Gastrocnemius medialis (tissue), 4 donors: ENCODE data around the gene MAN1B1.

Source experiments
- POLR2A ChIP-seq, 2 donors: fragments of 450-650 bp; IDR thresholded peaks; one replicate each; pipeline ENCODE4 v1.6.1; 2017; ENCODE audit warnings: antibody characterized with exemption in 2 of 2, mild to moderate bottlenecking in 2 of 2, moderate library complexity in 2 of 2
- TF ChIP-seq, protein P1 (sequence below), 5 experiments: fragments of 450-650 bp in 3 of 5; fragments of 200-600 bp in 2 of 5; sonication (generic) in 2 of 5; IDR thresholded peaks in 4 of 5; conservative IDR thresholded peaks in 1 of 5; 1 replicate in 4 of 5; 2 replicates in 1 of 5; pipeline ENCODE4 v1.5.1; 2016 to 2019; ENCODE audit warnings: antibody characterized with exemption in 5 of 5, mild to moderate bottlenecking in 3 of 5, moderate library complexity in 3 of 5

DNA sequence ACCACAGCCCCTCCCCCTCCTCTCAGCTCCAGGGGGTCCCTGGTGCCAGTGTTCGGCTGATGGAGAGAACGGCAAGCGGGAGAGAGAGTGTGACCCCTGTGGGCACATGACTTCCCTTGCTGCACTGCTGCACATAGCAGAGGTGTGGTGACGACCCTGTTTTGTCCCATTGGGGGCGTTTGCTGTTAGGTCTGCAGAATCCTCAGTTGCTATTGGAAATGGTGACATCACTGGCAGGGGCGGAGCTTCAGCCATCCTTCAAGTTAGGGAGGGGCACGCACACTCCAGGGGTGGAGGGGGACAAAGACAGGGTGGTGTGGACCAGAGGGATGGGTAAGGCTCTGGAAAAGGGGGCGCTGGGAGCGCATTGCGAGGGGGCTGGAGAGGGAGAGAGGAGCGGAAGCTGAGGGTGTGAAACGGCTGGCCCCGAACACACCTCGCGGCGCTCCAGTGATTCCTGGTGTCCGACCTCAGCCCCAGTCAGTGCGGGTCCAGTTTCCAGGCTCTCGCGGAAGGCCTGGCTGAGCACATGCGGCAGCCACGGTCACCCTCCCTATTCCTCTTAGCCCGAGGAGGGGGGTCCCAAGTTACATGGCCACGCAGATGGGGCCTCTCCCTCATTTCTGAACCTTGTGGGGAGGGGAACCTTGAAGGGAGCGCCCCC is 51.4 kb downstream of the MAN1B1 start:
- TF ChIP-seq, protein P1, sequence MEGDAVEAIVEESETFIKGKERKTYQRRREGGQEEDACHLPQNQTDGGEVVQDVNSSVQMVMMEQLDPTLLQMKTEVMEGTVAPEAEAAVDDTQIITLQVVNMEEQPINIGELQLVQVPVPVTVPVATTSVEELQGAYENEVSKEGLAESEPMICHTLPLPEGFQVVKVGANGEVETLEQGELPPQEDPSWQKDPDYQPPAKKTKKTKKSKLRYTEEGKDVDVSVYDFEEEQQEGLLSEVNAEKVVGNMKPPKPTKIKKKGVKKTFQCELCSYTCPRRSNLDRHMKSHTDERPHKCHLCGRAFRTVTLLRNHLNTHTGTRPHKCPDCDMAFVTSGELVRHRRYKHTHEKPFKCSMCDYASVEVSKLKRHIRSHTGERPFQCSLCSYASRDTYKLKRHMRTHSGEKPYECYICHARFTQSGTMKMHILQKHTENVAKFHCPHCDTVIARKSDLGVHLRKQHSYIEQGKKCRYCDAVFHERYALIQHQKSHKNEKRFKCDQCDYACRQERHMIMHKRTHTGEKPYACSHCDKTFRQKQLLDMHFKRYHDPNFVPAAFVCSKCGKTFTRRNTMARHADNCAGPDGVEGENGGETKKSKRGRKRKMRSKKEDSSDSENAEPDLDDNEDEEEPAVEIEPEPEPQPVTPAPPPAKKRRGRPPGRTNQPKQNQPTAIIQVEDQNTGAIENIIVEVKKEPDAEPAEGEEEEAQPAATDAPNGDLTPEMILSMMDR (IDR thresholded peaks at IDR 0.05 in 4 of 5, conservative IDR thresholded peaks at IDR 0.05 in 1 of 5), result no peak
- TF ChIP-seq POLR2A (IDR thresholded peaks at IDR 0.05), result no peak
